ENCODE results near the gene CBLL1. TPM values are rescaled to one million over a fixed set of nuclear protein-coding genes. Genes with fewer than 3 reads are reported as not detected.

CBLL1 gene
- 26.1 and 27.3 TPM in 2 replicates for polyA plus RNA-seq (2011; rRNA removed)
- 19.6 and 23.6 TPM in 2 replicates for polyA plus RNA-seq (2012; cell fraction: cytosol; rRNA removed)
- 19.4 and 23.6 TPM in 2 replicates for polyA plus RNA-seq (2012; cell fraction: nucleus; rRNA removed)
- 40.2 to 46.3 TPM (median 40.5 TPM) in 3 replicates for polyA plus RNA-seq (2017; fragmentation: RNase III; extraction: RNeasy Plus Mini Kit Qiagen cat#74134 plus additional on column Dnase treatment)
- 23.5 and 26.9 TPM in 2 replicates for polyA minus RNA-seq (2011; rRNA and poly(A)+ RNA removed)

GRCh38 chr7:107743567-107744344, at the start of gene CBLL1:
Gene CBLL1 (plus strand): TSS chr7:107744142. CDS start chr7:107744164, 22 bp downstream.
- ChIA-PET CTCF (interaction anchor here (0.7 to 6.3 kb wide), 38 partner anchors 9 to 951 kb away, joined by 3 to 132 read pairs (median 4); partner anchors contain the start of gene DLD), POLR2A (interaction anchor here (0.5 to 2.5 kb wide), 28 partner anchors 8 to 826 kb away, joined by 3 to 40 read pairs (median 4); partner anchors contain the start of genes BCAP29, COG5, DLD and DNAJB9)
- Histone ChIP-seq H3K4me1 (peaks cover 29% of the 10 kb centered on the region), H3K9me3 (no peaks in the 10 kb centered on the region), H3K4me2 (peak within 1 kb of the TSS; percentile 83), H3K4me3 (peak within 1 kb of the TSS; percentile 66), H3K27ac (peak within 1 kb of the TSS; percentile 95 to 96)
- peak; percentile 95 to 98 for ATAC-seq
- no peak for FAIRE-seq
- TF ChIP-seq, protein P1, sequence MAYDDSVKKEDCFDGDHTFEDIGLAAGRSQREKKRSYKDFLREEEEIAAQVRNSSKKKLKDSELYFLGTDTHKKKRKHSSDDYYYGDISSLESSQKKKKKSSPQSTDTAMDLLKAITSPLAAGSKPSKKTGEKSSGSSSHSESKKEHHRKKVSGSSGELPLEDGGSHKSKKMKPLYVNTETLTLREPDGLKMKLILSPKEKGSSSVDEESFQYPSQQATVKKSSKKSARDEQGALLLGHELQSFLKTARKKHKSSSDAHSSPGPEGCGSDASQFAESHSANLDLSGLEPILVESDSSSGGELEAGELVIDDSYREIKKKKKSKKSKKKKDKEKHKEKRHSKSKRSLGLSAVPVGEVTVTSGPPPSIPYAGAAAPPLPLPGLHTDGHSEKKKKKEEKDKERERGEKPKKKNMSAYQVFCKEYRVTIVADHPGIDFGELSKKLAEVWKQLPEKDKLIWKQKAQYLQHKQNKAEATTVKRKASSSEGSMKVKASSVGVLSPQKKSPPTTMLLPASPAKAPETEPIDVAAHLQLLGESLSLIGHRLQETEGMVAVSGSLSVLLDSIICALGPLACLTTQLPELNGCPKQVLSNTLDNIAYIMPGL (CRISPR knock-in tag; IDR thresholded peaks at IDR 0.05; ENCODE audit: borderline replicate concordance) = peak; percentile 28; the same call in 1 of the 2 replicates
- TF ChIP-seq MAX (IDR thresholded peaks at IDR 0.05) = peak; percentile 79
- peak; percentile 89 for TF ChIP-seq SMC3 (IDR thresholded peaks at IDR 0.05)
- TF ChIP-seq RAD21 (conservative IDR thresholded peaks at IDR 0.05 in 1 of 2, IDR thresholded peaks at IDR 0.05 in 1 of 2) = peak; percentile 49 to 68
- TF ChIP-seq JUN (IDR thresholded peaks at IDR 0.05) = peak in 1 of 2 experiments; percentile 93; a peak in 3 of 5 replicates
- TF ChIP-seq FOXS1 (CRISPR knock-in tag; IDR thresholded peaks at IDR 0.05) = peak; percentile 88; the same call in 1 of the 2 replicates
- no peak for TF ChIP-seq CEBPB (IDR thresholded peaks at IDR 0.05)
- TF ChIP-seq BCL3 (IDR thresholded peaks at IDR 0.05) = peak; percentile 88
- TF ChIP-seq CBX8 (IDR thresholded peaks at IDR 0.05) = no peak
- TF ChIP-seq PHF8 (IDR thresholded peaks at IDR 0.05; ENCODE audit: borderline replicate concordance, low read depth) = peak; percentile 92
- TF ChIP-seq, protein P2, sequence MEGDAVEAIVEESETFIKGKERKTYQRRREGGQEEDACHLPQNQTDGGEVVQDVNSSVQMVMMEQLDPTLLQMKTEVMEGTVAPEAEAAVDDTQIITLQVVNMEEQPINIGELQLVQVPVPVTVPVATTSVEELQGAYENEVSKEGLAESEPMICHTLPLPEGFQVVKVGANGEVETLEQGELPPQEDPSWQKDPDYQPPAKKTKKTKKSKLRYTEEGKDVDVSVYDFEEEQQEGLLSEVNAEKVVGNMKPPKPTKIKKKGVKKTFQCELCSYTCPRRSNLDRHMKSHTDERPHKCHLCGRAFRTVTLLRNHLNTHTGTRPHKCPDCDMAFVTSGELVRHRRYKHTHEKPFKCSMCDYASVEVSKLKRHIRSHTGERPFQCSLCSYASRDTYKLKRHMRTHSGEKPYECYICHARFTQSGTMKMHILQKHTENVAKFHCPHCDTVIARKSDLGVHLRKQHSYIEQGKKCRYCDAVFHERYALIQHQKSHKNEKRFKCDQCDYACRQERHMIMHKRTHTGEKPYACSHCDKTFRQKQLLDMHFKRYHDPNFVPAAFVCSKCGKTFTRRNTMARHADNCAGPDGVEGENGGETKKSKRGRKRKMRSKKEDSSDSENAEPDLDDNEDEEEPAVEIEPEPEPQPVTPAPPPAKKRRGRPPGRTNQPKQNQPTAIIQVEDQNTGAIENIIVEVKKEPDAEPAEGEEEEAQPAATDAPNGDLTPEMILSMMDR (IDR thresholded peaks at IDR 0.05) = peak; percentile 77
- no peak for TF ChIP-seq CBX2 (IDR thresholded peaks at IDR 0.05; ENCODE audit: borderline replicate concordance, low read depth)
- TF ChIP-seq POLR2A (IDR thresholded peaks at IDR 0.05; ENCODE audit: low read length) = peak; percentile 56
- TF ChIP-seq MYC (IDR thresholded peaks at IDR 0.05; ENCODE audit: borderline replicate concordance, low read length) = peak; percentile 13; the same call in 1 of the 2 replicates
- peak; percentile 26; the same call in 1 of the 2 replicates for TF ChIP-seq TFCP2L1 (CRISPR knock-in tag; IDR thresholded peaks at IDR 0.05)
- TF ChIP-seq, protein P3, sequence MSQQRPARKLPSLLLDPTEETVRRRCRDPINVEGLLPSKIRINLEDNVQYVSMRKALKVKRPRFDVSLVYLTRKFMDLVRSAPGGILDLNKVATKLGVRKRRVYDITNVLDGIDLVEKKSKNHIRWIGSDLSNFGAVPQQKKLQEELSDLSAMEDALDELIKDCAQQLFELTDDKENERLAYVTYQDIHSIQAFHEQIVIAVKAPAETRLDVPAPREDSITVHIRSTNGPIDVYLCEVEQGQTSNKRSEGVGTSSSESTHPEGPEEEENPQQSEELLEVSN (IDR thresholded peaks at IDR 0.05; ENCODE audit: borderline replicate concordance, low read depth) = no peak
- peak; percentile 66; the same call in 1 of the 2 replicates for TF ChIP-seq KDM5A (IDR thresholded peaks at IDR 0.05)
- TF ChIP-seq FOSB (CRISPR knock-in tag; IDR thresholded peaks at IDR 0.05) = no peak
- TF ChIP-seq TP53 (CRISPR knock-in tag; IDR thresholded peaks at IDR 0.05) = 0 out of 2 replicates have a peak, but pooled peaks have one; percentile 61
- peak; percentile 89 to 96 for DNase-seq (ENCODE audit: low read depth in 1 of 2, low spot score in 1 of 2)
- 1% methylated on average over 47 of the region's 56 CpGs for WGBS (ENCODE audit: missing lambda C conversion rate)
